T-helper 1 cell treated with Interleukin-12 subunit alpha and Interleukin-12 subunit beta and Interleukin-4 antibody, amounts not matched to agents 30 μg/mL and 1 μg/mL, for 36 hours (primary cell): ENCODE data around the gene TNN.

Source experiments
- H3K27ac Mint-ChIP-seq: one replicate; pipeline ENCODE4 v1.8.0; 2021; ENCODE audit warnings: mild to moderate bottlenecking, mixed read lengths
- H3K27me3 Mint-ChIP-seq: one replicate; pipeline ENCODE4 v1.8.0; 2021; ENCODE audit warnings: low read depth, mixed read lengths
- H3K36me3 Mint-ChIP-seq: one replicate; pipeline ENCODE4 v1.8.0; 2021; ENCODE audit warnings: low read depth, mixed read lengths
- H3K4me1 Mint-ChIP-seq: one replicate; pipeline ENCODE4 v1.8.0; 2021; ENCODE audit warnings: low read depth, mixed read lengths
- H3K4me3 Mint-ChIP-seq: one replicate; pipeline ENCODE4 v1.8.0; 2021; ENCODE audit warnings: mild to moderate bottlenecking, moderate library complexity, mixed read lengths
- H3K9me3 Mint-ChIP-seq: one replicate; pipeline ENCODE4 v1.8.0; 2021; ENCODE audit warnings: mixed read lengths

The TNN gene

GRCh38 chr1:175136246-175136645 lies 68.6 kb downstream of the TNN start:
- H3K27me3 Mint-ChIP-seq: peaks cover 42% of the 10 kb centered on the region
- no peak overlapping the region for H3K4me3 Mint-ChIP-seq

GRCh38 chr1:175137369-175137768 lies 69.7 kb downstream of the TNN start:
- Mint-ChIP-seq H3K9me3 (no peaks in the 10 kb centered on the region), H3K4me1 (peaks cover 7% of the 10 kb centered on the region), H3K27ac (no peak overlapping the region), H3K4me3 (no peak overlapping the region), H3K27me3 (peaks cover 42% of the 10 kb centered on the region), H3K36me3 (no peaks in the 10 kb centered on the region)

More at GRCh38 chr1:175136246-175136645, 68.6 kb downstream of the TNN start:
- H3K36me3 Mint-ChIP-seq: no peaks in the 10 kb centered on the region
- H3K27ac Mint-ChIP-seq: no peak overlapping the region
- peaks cover 5% of the 10 kb centered on the region for H3K4me1 Mint-ChIP-seq
- H3K9me3 Mint-ChIP-seq: no peaks in the 10 kb centered on the region

- H3K27me3 Mint-ChIP-seq: peaks cover 38% of the 10 kb centered on the region
- peaks cover 4% of the 10 kb centered on the region for H3K4me1 Mint-ChIP-seq
- H3K9me3 Mint-ChIP-seq: no peaks in the 10 kb centered on the region
- H3K4me3 Mint-ChIP-seq: no peak overlapping the region
- no peaks in the 10 kb centered on the region for H3K36me3 Mint-ChIP-seq
- H3K27ac Mint-ChIP-seq: no peak overlapping the region
These were observed 70.9 kb downstream of the TNN start for GRCh38 chr1:175138579-175138978.

GRCh38 chr1:175145899-175146528 lies 78.4 kb downstream of the TNN start:
- Mint-ChIP-seq H3K4me1 (peaks cover 2% of the 10 kb centered on the region), H3K36me3 (no peaks in the 10 kb centered on the region), H3K4me3 (no peak overlapping the region), H3K27ac (no peak overlapping the region), H3K9me3 (no peaks in the 10 kb centered on the region), H3K27me3 (peaks cover 24% of the 10 kb centered on the region)

GRCh38 chr1:175146529-175147213 lies 79.0 kb downstream of the TNN start:
- H3K27me3 Mint-ChIP-seq: peaks cover 31% of the 10 kb centered on the region
- H3K9me3 Mint-ChIP-seq: no peaks in the 10 kb centered on the region
- peaks cover 2% of the 10 kb centered on the region for H3K4me1 Mint-ChIP-seq
- H3K36me3 Mint-ChIP-seq: no peaks in the 10 kb centered on the region
- no peak overlapping the region for H3K27ac Mint-ChIP-seq
- H3K4me3 Mint-ChIP-seq: no peak overlapping the region

GRCh38 chr1:175147569-175147968 lies 79.9 kb downstream of the TNN start:
- Mint-ChIP-seq H3K27ac (no peak overlapping the region), H3K4me1 (peaks cover 2% of the 10 kb centered on the region), H3K36me3 (no peaks in the 10 kb centered on the region), H3K4me3 (no peak overlapping the region), H3K27me3 (peaks cover 37% of the 10 kb centered on the region), H3K9me3 (no peaks in the 10 kb centered on the region)

- H3K9me3 Mint-ChIP-seq: no peaks in the 10 kb centered on the region
- H3K27me3 Mint-ChIP-seq: peaks cover 42% of the 10 kb centered on the region
- H3K4me1 Mint-ChIP-seq: peaks cover 2% of the 10 kb centered on the region
- no peak overlapping the region for H3K27ac Mint-ChIP-seq
- no peak overlapping the region for H3K4me3 Mint-ChIP-seq
- H3K36me3 Mint-ChIP-seq: no peaks in the 10 kb centered on the region
These were observed 80.4 kb downstream of the TNN start for GRCh38 chr1:175148068-175148467.

- Mint-ChIP-seq H3K4me1 (peaks cover 15% of the 10 kb centered on the region), H3K27ac (peak overlapping the region; percentile 56), H3K4me3 (no peak overlapping the region), H3K9me3 (no peaks in the 10 kb centered on the region), H3K36me3 (no peaks in the 10 kb centered on the region), H3K27me3 (peaks cover 51% of the 10 kb centered on the region)
These were observed 83.1 kb downstream of the TNN start for GRCh38 chr1:175150596-175151319.

- Mint-ChIP-seq H3K27me3 (peaks cover 51% of the 10 kb centered on the region), H3K36me3 (peaks cover 3% of the 10 kb centered on the region), H3K9me3 (no peaks in the 10 kb centered on the region), H3K4me1 (peaks cover 17% of the 10 kb centered on the region), H3K27ac (no peak overlapping the region), H3K4me3 (no peak overlapping the region)
These were observed 84.5 kb downstream of the TNN start for GRCh38 chr1:175152006-175152652.

GRCh38 chr1:175154629-175155472 lies 87.2 kb downstream of the TNN start:
- H3K9me3 Mint-ChIP-seq: no peaks in the 10 kb centered on the region
- H3K27ac Mint-ChIP-seq: no peak overlapping the region
- H3K4me1 Mint-ChIP-seq: peaks cover 23% of the 10 kb centered on the region
- no peak overlapping the region for H3K4me3 Mint-ChIP-seq
- peaks cover 22% of the 10 kb centered on the region for H3K36me3 Mint-ChIP-seq
- H3K27me3 Mint-ChIP-seq: peaks cover 34% of the 10 kb centered on the region

- no peak overlapping the region for H3K4me3 Mint-ChIP-seq
- peaks cover 32% of the 10 kb centered on the region for H3K27me3 Mint-ChIP-seq
- peaks cover 28% of the 10 kb centered on the region for H3K36me3 Mint-ChIP-seq
- no peaks in the 10 kb centered on the region for H3K9me3 Mint-ChIP-seq
- peaks cover 23% of the 10 kb centered on the region for H3K4me1 Mint-ChIP-seq
- H3K27ac Mint-ChIP-seq: no peak overlapping the region
These were observed 87.8 kb downstream of the TNN start for GRCh38 chr1:175155473-175155856.

- H3K4me3 Mint-ChIP-seq: no peak overlapping the region
- H3K27ac Mint-ChIP-seq: no peak overlapping the region
- H3K36me3 Mint-ChIP-seq: peaks cover 33% of the 10 kb centered on the region
- H3K27me3 Mint-ChIP-seq: peaks cover 28% of the 10 kb centered on the region
- no peaks in the 10 kb centered on the region for H3K9me3 Mint-ChIP-seq
- peaks cover 26% of the 10 kb centered on the region for H3K4me1 Mint-ChIP-seq
These were observed 88.3 kb downstream of the TNN start for GRCh38 chr1:175155936-175156335.

GRCh38 chr1:175157200-175157599 lies 89.6 kb downstream of the TNN start:
- no peaks in the 10 kb centered on the region for H3K9me3 Mint-ChIP-seq
- H3K27me3 Mint-ChIP-seq: peaks cover 17% of the 10 kb centered on the region
- H3K4me3 Mint-ChIP-seq: no peak overlapping the region
- no peak overlapping the region for H3K27ac Mint-ChIP-seq
- peaks cover 31% of the 10 kb centered on the region for H3K4me1 Mint-ChIP-seq
- peaks cover 42% of the 10 kb centered on the region for H3K36me3 Mint-ChIP-seq

- Mint-ChIP-seq H3K27me3 (peaks cover 8% of the 10 kb centered on the region), H3K36me3 (peaks cover 43% of the 10 kb centered on the region), H3K4me1 (peaks cover 31% of the 10 kb centered on the region), H3K9me3 (no peaks in the 10 kb centered on the region), H3K4me3 (no peak overlapping the region), H3K27ac (no peak overlapping the region)
These were observed 90.5 kb downstream of the TNN start for GRCh38 chr1:175158170-175158591.
